Endothelial cell of umbilical vein (primary cell): ENCODE data around the gene DUSP8. TPM values are rescaled to one million over a fixed set of nuclear protein-coding genes. Genes with fewer than 3 reads are reported as not detected.

Source experiments
- BruUV-seq: library from RNA; stranded (reverse); fragments of 400-500 nt; replicated peaks from 2 replicates; lab custom pipeline; 2021; lab: Mats Ljungman, UMichigan
- CTCF ChIA-PET: fragments of 300-600, 350-600 bp; sonication (Branson Sonifier 250); formaldehyde crosslinking; loops from one replicate; lab custom pipeline; 2021; ENCODE audit warnings: antibody characterized with exemption, inconsistent platforms; lab: Charles Lee
- POLR2A ChIA-PET: fragments of 300-600, 350-600 bp; sonication (Branson Sonifier 250); formaldehyde crosslinking; loops from one replicate; lab custom pipeline; 2021; ENCODE audit warnings: antibody characterized with exemption, inconsistent platforms; lab: Charles Lee
- DNase-seq: peaks from one replicate; pipeline ENCODE4 v3.0.0-alpha.2; 2011; ENCODE audit warnings: low read depth, low spot score
- FAIRE-seq: peaks from 2 replicates; lab custom pipeline; 2011; peaks lifted over from hg19 to GRCh38; lab: Jason Lieb, UNC
- H2AFZ ChIP-seq: 2 replicates; pipeline ENCODE4 v1.6.0; 2012; ENCODE audit warnings: low read depth, low read length, control low read depth, inconsistent platforms
- H3K27ac ChIP-seq: 2 replicates; pipeline ENCODE4 v1.5.1; 2011; ENCODE audit warnings: low read depth, mild to moderate bottlenecking, control low read depth, low read length, moderate library complexity; ENCODE audit not compliant: insufficient read depth
- H3K27me3 ChIP-seq, 2 experiments: 2 replicates each; pipeline versions ENCODE4 v1.6.0 to v1.6.1; 2011; ENCODE audit warnings: low read length in 2 of 2, mixed read lengths in 1 of 2; ENCODE audit not compliant: control insufficient read depth in 2 of 2, insufficient read depth in 2 of 2
- H3K36me3 ChIP-seq, 2 experiments: 2 replicates in 1 of 2; 3 replicates in 1 of 2; pipeline ENCODE4 v1.5.1; 2011; ENCODE audit warnings: low read length in 2 of 2, mild to moderate bottlenecking in 1 of 2, moderate library complexity in 1 of 2; ENCODE audit not compliant: control insufficient read depth in 2 of 2, insufficient read depth in 2 of 2; ENCODE audit errors: extremely low read depth in 1 of 2
- H3K4me1 ChIP-seq: 3 replicates; pipeline ENCODE4 v1.5.1; 2011; ENCODE audit warnings: mild to moderate bottlenecking, low read length; ENCODE audit not compliant: control insufficient read depth, insufficient read depth; ENCODE audit errors: extremely low read depth
- H3K4me2 ChIP-seq: 2 replicates; pipeline ENCODE4 v1.6.1; 2011; ENCODE audit warnings: low read length, control low read depth, mixed read lengths; ENCODE audit not compliant: insufficient read depth
- H3K4me3 ChIP-seq, 3 experiments: fragments of 200-600 bp in 1 of 3; sonication (generic), shearing (Covaris generic) in 1 of 3; replicated peaks in 1 of 3; 2 replicates each; pipeline ENCODE4 v1.5.1; 2011 to 2016; ENCODE audit warnings: control low read depth in 3 of 3, low read length in 3 of 3, mild to moderate bottlenecking in 2 of 3, inconsistent platforms in 1 of 3, low read depth in 1 of 3, moderate library complexity in 1 of 3; ENCODE audit not compliant: insufficient read depth in 1 of 3
- H3K79me2 ChIP-seq: 2 replicates; pipeline ENCODE4 v1.6.0; 2012; ENCODE audit warnings: low read length, inconsistent platforms; ENCODE audit not compliant: control insufficient read depth, insufficient read depth
- H3K9ac ChIP-seq: replicated peaks from 2 replicates; pipeline ENCODE3; 2011; ENCODE audit warnings: low read length, control low read depth; ENCODE audit not compliant: insufficient read depth; ENCODE audit errors: extremely low read depth
- H3K9me1 ChIP-seq: replicated peaks from 3 replicates; pipeline ENCODE4 v1.6.0; 2011; ENCODE audit warnings: mild to moderate bottlenecking, low read length; ENCODE audit not compliant: control insufficient read depth, insufficient read depth; ENCODE audit errors: extremely low read depth
- H3K9me3 ChIP-seq: replicated peaks from 2 replicates; pipeline ENCODE4 v1.5.1; 2012; ENCODE audit warnings: low read length, inconsistent platforms; ENCODE audit not compliant: control insufficient read depth, insufficient read depth
- H4K20me1 ChIP-seq: replicated peaks from 2 replicates; pipeline ENCODE3; 2011; ENCODE audit warnings: mild to moderate bottlenecking, low read length; ENCODE audit not compliant: control insufficient read depth, insufficient read depth; ENCODE audit errors: extremely low read depth
- EZH2 ChIP-seq: IDR thresholded peaks from 2 replicates; pipeline ENCODE4 v1.6.1; 2012; ENCODE audit warnings: borderline replicate concordance, low read depth, mild to moderate bottlenecking, moderate library complexity, low read length, inconsistent platforms; ENCODE audit not compliant: severe bottlenecking
- FOS ChIP-seq: IDR thresholded peaks from 2 replicates; pipeline ENCODE4 v1.6.1; 2011; ENCODE audit warnings: mild to moderate bottlenecking, low read length, moderate library complexity, borderline replicate concordance; ENCODE audit not compliant: insufficient read depth
- GATA2 ChIP-seq: IDR thresholded peaks from 2 replicates; pipeline ENCODE4 v1.7.0; 2011; ENCODE audit warnings: low read depth, mild to moderate bottlenecking, moderate library complexity, mixed read lengths, low read length; ENCODE audit not compliant: insufficient read length, insufficient read depth
- JUN ChIP-seq: IDR thresholded peaks from 2 replicates; pipeline ENCODE4 v1.6.1; 2011; ENCODE audit warnings: borderline replicate concordance, low read depth; ENCODE audit not compliant: insufficient read length, insufficient read depth
- MYC ChIP-seq: IDR thresholded peaks from one replicate; pipeline ENCODE4 v1.6.1; 2011; ENCODE audit warnings: mild to moderate bottlenecking, low read depth, low read length
- POLR2A ChIP-seq: IDR thresholded peaks from 2 replicates; pipeline ENCODE4 v1.6.1; 2012; ENCODE audit warnings: low read depth, mild to moderate bottlenecking, control low read depth, low read length
- POLR2AphosphoS5 ChIP-seq: IDR thresholded peaks from 2 replicates; pipeline ENCODE4 v1.6.1; 2012; ENCODE audit warnings: low read depth, mild to moderate bottlenecking, control low read depth, low read length, moderate library complexity; ENCODE audit not compliant: insufficient read depth
- dilution Hi-C: fragments of 300-500 bp; cut with MboI; formaldehyde crosslinking; loops from one replicate; pipeline ENCODE4 v1.15.0; 2019; ENCODE audit warnings: low sequenced_read_pairs; ENCODE audit not compliant: extremely low pct_ligation_motif_present
- intact Hi-C: fragments of 100-400 bp; cut with micrococcal nuclease; formaldehyde crosslinking; loops from one replicate; pipeline ENCODE4 v1.10.0; 2022
- polyA plus RNA-seq, 4 experiments: library from polyadenylated mRNA; depleted of rRNA in 3 of 4; stranded (reverse) in 3 of 4; unstranded in 1 of 4; fragments of >200 nt; gene quantifications; 2 replicates each; pipeline versions ENCODE4 v1.2.1 to v1.2.3, GENCODE V29; 2011 to 2012; ENCODE audit warnings: missing spikeins in 1 of 4
- total RNA-seq: library from RNA; stranded (reverse); gene quantifications from 2 replicates; pipeline ENCODE4 v1.2.3, GENCODE V29; 2021
- TF ChIP-seq, protein P1 (sequence below): IDR thresholded peaks from 2 replicates; pipeline ENCODE4 v1.6.1; 2011; ENCODE audit not compliant: insufficient read depth, insufficient read length
- TF ChIP-seq, protein P2 (sequence below), 2 donors: IDR thresholded peaks; 1 replicate in 1 of 2; 2 replicates in 1 of 2; pipeline ENCODE4 v1.5.1; 2011; ENCODE audit warnings: low read length in 2 of 2, mild to moderate bottlenecking in 2 of 2, moderate library complexity in 2 of 2, control low read depth in 1 of 2, inconsistent platforms in 1 of 2, low read depth in 1 of 2; ENCODE audit not compliant: insufficient read depth in 1 of 2; ENCODE audit errors: extremely low read depth in 1 of 2

DUSP8 gene
- total and polyA plus RNA-seq, 2 donors (not counting 3 experiments of a cell fraction or from before 2014, with no cell fraction given) = 4.6 to 5.9 TPM

DNA sequence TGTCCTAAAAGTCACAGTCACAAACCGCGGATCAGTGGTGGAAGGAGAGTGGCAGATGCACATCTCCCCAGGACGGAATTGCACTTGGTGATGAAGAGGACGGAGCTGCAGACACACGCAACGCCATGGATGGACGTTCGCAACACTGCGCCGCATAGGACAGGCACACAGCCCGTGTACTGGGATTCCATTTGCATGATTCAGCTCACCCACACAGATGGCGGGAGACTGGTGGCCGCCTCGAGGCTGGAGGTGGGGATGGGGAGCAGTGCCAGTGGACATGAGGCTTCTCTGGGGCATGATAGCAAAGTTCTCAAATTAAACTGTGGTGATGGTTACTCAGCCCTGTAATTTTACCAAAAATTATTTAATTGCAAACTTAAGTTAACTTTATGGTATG is 37.4 kb downstream of the DUSP8 start:
- peaks cover 0 to 2% of the 10 kb centered on the region in 2 experiments for H3K36me3 ChIP-seq
- peaks cover 7 to 8% of the 10 kb centered on the region in 2 experiments for H3K27me3 ChIP-seq
- H3K79me2 ChIP-seq = peaks cover 55% of the 10 kb centered on the region
- no peak overlapping the region for H3K4me3 ChIP-seq
- H3K9me3 ChIP-seq = no peaks in the 10 kb centered on the region
- no TSS peak for BruUV-seq
- peaks cover 7% of the 10 kb centered on the region for H3K4me1 ChIP-seq
- no peaks in the 10 kb centered on the region for H3K9me1 ChIP-seq
- dilution Hi-C loops = no loop called here
- H3K27ac ChIP-seq = no peak overlapping the region
- FAIRE-seq (no peak), DNase-seq (no peak)
- no peak overlapping the region for H2AFZ ChIP-seq
- ChIA-PET POLR2A (no interaction called here), CTCF (interaction anchor here (2.1 kb wide), 1 partner anchor 40 kb away, joined by 9 read pairs; no protein-coding TSS in a partner anchor)
- H3K9ac ChIP-seq = no peak overlapping the region
- no peak overlapping the region for H3K4me2 ChIP-seq
- TF ChIP-seq MYC (no peak), GATA2 (no peak), JUN (no peak), POLR2A (no peak), FOS (no peak), POLR2AphosphoS5 (no peak), EZH2 (no peak)
- TF ChIP-seq, protein P1, sequence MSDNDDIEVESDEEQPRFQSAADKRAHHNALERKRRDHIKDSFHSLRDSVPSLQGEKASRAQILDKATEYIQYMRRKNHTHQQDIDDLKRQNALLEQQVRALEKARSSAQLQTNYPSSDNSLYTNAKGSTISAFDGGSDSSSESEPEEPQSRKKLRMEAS = no peak
- TF ChIP-seq, protein P2, sequence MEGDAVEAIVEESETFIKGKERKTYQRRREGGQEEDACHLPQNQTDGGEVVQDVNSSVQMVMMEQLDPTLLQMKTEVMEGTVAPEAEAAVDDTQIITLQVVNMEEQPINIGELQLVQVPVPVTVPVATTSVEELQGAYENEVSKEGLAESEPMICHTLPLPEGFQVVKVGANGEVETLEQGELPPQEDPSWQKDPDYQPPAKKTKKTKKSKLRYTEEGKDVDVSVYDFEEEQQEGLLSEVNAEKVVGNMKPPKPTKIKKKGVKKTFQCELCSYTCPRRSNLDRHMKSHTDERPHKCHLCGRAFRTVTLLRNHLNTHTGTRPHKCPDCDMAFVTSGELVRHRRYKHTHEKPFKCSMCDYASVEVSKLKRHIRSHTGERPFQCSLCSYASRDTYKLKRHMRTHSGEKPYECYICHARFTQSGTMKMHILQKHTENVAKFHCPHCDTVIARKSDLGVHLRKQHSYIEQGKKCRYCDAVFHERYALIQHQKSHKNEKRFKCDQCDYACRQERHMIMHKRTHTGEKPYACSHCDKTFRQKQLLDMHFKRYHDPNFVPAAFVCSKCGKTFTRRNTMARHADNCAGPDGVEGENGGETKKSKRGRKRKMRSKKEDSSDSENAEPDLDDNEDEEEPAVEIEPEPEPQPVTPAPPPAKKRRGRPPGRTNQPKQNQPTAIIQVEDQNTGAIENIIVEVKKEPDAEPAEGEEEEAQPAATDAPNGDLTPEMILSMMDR (IDR thresholded peaks at IDR 0.05; ENCODE audit: extremely low read depth in 1 of 2, insufficient read depth in 1 of 2, low read depth in 1 of 2, low read length in 2 of 2) = no peak
- no peaks in the 10 kb centered on the region for H4K20me1 ChIP-seq
- intact Hi-C loops = loop anchor here (5.0 kb wide), 1 partner anchor 38 kb away; the partner anchor contains the start of gene DUSP8
